CD14-positive monocyte (primary cell): Measurements from ENCODE around the gene PHACTR3. TPM values are rescaled to one million over a fixed set of nuclear protein-coding genes. Genes with fewer than 3 reads are reported as not detected.

ENCODE experiments used
- DNase-seq, 3 donors: peaks; one replicate each; pipeline ENCODE4 v3.0.0-alpha.2; 2011 to 2022
- H2AFZ ChIP-seq: 2 replicates; pipeline ENCODE4 v1.6.0; 2012; ENCODE audit warnings: mild to moderate bottlenecking, low read depth, low read length, inconsistent platforms; ENCODE audit not compliant: insufficient read depth, poor library complexity, severe bottlenecking
- H3K27ac ChIP-seq, 2 donors: 1 replicate in 1 of 2; 2 replicates in 1 of 2; pipeline ENCODE4 v1.5.1; 2012 to 2013; ENCODE audit warnings: low read length in 2 of 2, control low read depth in 1 of 2, inconsistent platforms in 1 of 2, low read depth in 1 of 2, mild to moderate bottlenecking in 1 of 2
- H3K27me3 ChIP-seq, 2 donors: one replicate each; pipeline versions ENCODE4 v1.6.0 to v1.6.1; 2011 to 2013; ENCODE audit warnings: low read length in 2 of 2; ENCODE audit not compliant: control insufficient read depth in 2 of 2, insufficient read depth in 2 of 2
- H3K36me3 ChIP-seq, 2 donors: replicated peaks in 1 of 2; 1 replicate in 1 of 2; 2 replicates in 1 of 2; pipeline versions ENCODE4 v1.5.1 to v1.6.1; 2012 to 2013; ENCODE audit warnings: low read length in 2 of 2, control low read depth in 1 of 2, inconsistent platforms in 1 of 2, mild to moderate bottlenecking in 1 of 2; ENCODE audit not compliant: insufficient read depth in 2 of 2, control insufficient read depth in 1 of 2
- H3K4me1 ChIP-seq, 2 donors: 1 replicate in 1 of 2; 2 replicates in 1 of 2; pipeline versions ENCODE4 v1.5.1 to v1.6.1; 2012 to 2013; ENCODE audit warnings: low read length in 2 of 2, control low read depth in 1 of 2, inconsistent platforms in 1 of 2, mild to moderate bottlenecking in 1 of 2, moderate library complexity in 1 of 2; ENCODE audit not compliant: insufficient read depth in 2 of 2, control insufficient read depth in 1 of 2
- H3K4me2 ChIP-seq: replicated peaks from 2 replicates; pipeline ENCODE3; 2012; ENCODE audit warnings: low read length, moderate library complexity, mild to moderate bottlenecking; ENCODE audit not compliant: poor library complexity, severe bottlenecking; ENCODE audit errors: extremely low read depth
- H3K4me3 ChIP-seq, 3 experiments: fragments of 200-600 bp in 1 of 3; sonication (generic) in 1 of 3; replicated peaks in 1 of 3; 1 replicate in 2 of 3; 2 replicates in 1 of 3; pipeline ENCODE4 v1.5.1; 2011 to 2013; ENCODE audit warnings: low read length in 3 of 3, mild to moderate bottlenecking in 3 of 3, control low read depth in 2 of 3, low read depth in 2 of 3, inconsistent platforms in 1 of 3, moderate library complexity in 1 of 3
- H3K79me2 ChIP-seq: 2 replicates; pipeline ENCODE4 v1.6.0; 2012; ENCODE audit warnings: mild to moderate bottlenecking, control low read depth, inconsistent platforms, low read length, moderate library complexity; ENCODE audit not compliant: insufficient read depth
- H3K9ac ChIP-seq: 2 replicates; pipeline ENCODE4 v1.6.0; 2017; ENCODE audit warnings: low read length, mild to moderate bottlenecking; ENCODE audit not compliant: insufficient read depth, poor library complexity, severe bottlenecking
- H3K9me3 ChIP-seq, 2 donors: replicated peaks in 1 of 2; 1 replicate in 1 of 2; 2 replicates in 1 of 2; pipeline versions ENCODE4 v1.5.1 to v1.6.1; 2012 to 2013; ENCODE audit warnings: low read length in 2 of 2, control low read depth in 1 of 2; ENCODE audit not compliant: control insufficient read depth in 1 of 2, insufficient read depth in 1 of 2
- H4K20me1 ChIP-seq: 2 replicates; pipeline ENCODE4 v1.6.0; 2012; ENCODE audit warnings: mild to moderate bottlenecking, low read length, control low read depth, moderate library complexity; ENCODE audit not compliant: insufficient read depth
- H3K27ac Mint-ChIP-seq, 7 donors: one replicate each; pipeline ENCODE4 v1.8.0; 2020; ENCODE audit warnings: mild to moderate bottlenecking in 7 of 7, mixed read lengths in 7 of 7, moderate library complexity in 6 of 7, inconsistent platforms in 2 of 7
- H3K27me3 Mint-ChIP-seq, 3 donors: one replicate each; pipeline ENCODE4 v1.8.0; 2021 to 2022; ENCODE audit warnings: low read depth in 3 of 3, mild to moderate bottlenecking in 3 of 3, mixed read lengths in 3 of 3, moderate library complexity in 3 of 3, inconsistent platforms in 1 of 3
- H3K36me3 Mint-ChIP-seq, 2 donors: one replicate each; pipeline ENCODE4 v1.8.0; 2020; ENCODE audit warnings: mixed read lengths in 2 of 2, inconsistent platforms in 1 of 2, mild to moderate bottlenecking in 1 of 2
- H3K4me1 Mint-ChIP-seq: one replicate; pipeline ENCODE4 v1.8.0; 2020; ENCODE audit warnings: mild to moderate bottlenecking, mixed read lengths
- H3K4me3 Mint-ChIP-seq, 2 donors: one replicate each; pipeline ENCODE4 v1.8.0; 2020; ENCODE audit warnings: mild to moderate bottlenecking in 2 of 2, mixed read lengths in 2 of 2, moderate library complexity in 1 of 2
- H3K9me3 Mint-ChIP-seq, 7 donors: one replicate each; pipeline ENCODE4 v1.8.0; 2020 to 2022; ENCODE audit warnings: mixed read lengths in 7 of 7, mild to moderate bottlenecking in 6 of 7, moderate library complexity in 6 of 7, inconsistent platforms in 2 of 7
- CTCF ChIP-seq: fragments of 200-600 bp; IDR thresholded peaks from one replicate; pipeline ENCODE4 v1.8.0; 2022; ENCODE audit warnings: antibody characterized with exemption, mild to moderate bottlenecking
- WGBS: methylation state at CpG from one replicate; pipeline ENCODE4 v1.1.5; 2013; ENCODE audit warnings: missing lambda C conversion rate; ENCODE audit not compliant: insufficient coverage; 5-methylcytosine and 5-hydroxymethylcytosine counted together
- intact Hi-C, 2 donors: fragments of 100-400 bp; cut with micrococcal nuclease; formaldehyde crosslinking; loops; one replicate each; pipeline versions ENCODE4 v1.15.0 to v1.15.1; 2023
- polyA plus RNA-seq, 3 donors: library from polyadenylated mRNA; depleted of rRNA in 1 of 3; unstranded in 2 of 3; stranded (reverse) in 1 of 3; fragments of 300-500 nt in 2 of 3; fragments of >200 nt in 1 of 3; fragmentation: Illumina TruSeq in 2 of 3; gene quantifications; 1 replicate in 2 of 3; 2 replicates in 1 of 3; pipeline ENCODE4 v1.2.3, GENCODE V29; 2012 to 2021

The PHACTR3 gene
- polyA plus RNA-seq, 3 donors, result 0.11 to 0.17 TPM; not detected in 1

GRCh38 chr20:59680852-59681251 is 76.5 kb downstream of the PHACTR3 start:
- H3K4me1 ChIP-seq, result no peaks in the 10 kb centered on the region
- Mint-ChIP-seq H3K4me3 (no peak overlapping the region), H3K27ac (no peak overlapping the region), H3K27me3 (peaks cover 14 to 43% (median 27%) of the 10 kb centered on the region in 3 donors), H3K36me3 (no peaks in the 10 kb centered on the region), H3K4me1 (no peaks in the 10 kb centered on the region), H3K9me3 (peaks cover 0 to 2% (median 0%) of the 10 kb centered on the region in 7 donors)
- H3K27me3 ChIP-seq, result peaks cover 5 to 27% of the 10 kb centered on the region in 2 donors
- no peak for TF ChIP-seq CTCF
- H3K9me3 ChIP-seq, result no peaks in the 10 kb centered on the region
- H3K27ac ChIP-seq, result no peak overlapping the region
- H3K4me2 ChIP-seq, result no peak overlapping the region
- WGBS, result 100% methylated on average over 1 of the region's 1 CpG
- H3K36me3 ChIP-seq, result no peaks in the 10 kb centered on the region
- H3K4me3 ChIP-seq, result no peak overlapping the region
- no peak overlapping the region for H2AFZ ChIP-seq
- intact Hi-C loops, result no loop called here
- H3K9ac ChIP-seq, result no peak overlapping the region
- no peaks in the 10 kb centered on the region for H4K20me1 ChIP-seq
- H3K79me2 ChIP-seq, result no peaks in the 10 kb centered on the region
- DNase-seq, result no peak

GRCh38 chr20:59682603-59683002 is 78.3 kb downstream of the PHACTR3 start:
- no peaks in the 10 kb centered on the region for H4K20me1 ChIP-seq
- H3K27ac ChIP-seq, result no peak overlapping the region
- H3K4me3 ChIP-seq, result no peak overlapping the region
- WGBS, result 80% methylated on average over 10 of the region's 10 CpGs
- Mint-ChIP-seq H3K4me1 (no peaks in the 10 kb centered on the region), H3K9me3 (peaks cover 0 to 2% (median 0%) of the 10 kb centered on the region in 7 donors), H3K27me3 (peaks cover 9 to 30% (median 21%) of the 10 kb centered on the region in 3 donors), H3K4me3 (no peak overlapping the region), H3K36me3 (no peaks in the 10 kb centered on the region), H3K27ac (peak overlapping the region in 1 of 7 donors; percentile 8)
- no peaks in the 10 kb centered on the region for H3K4me1 ChIP-seq
- no peaks in the 10 kb centered on the region for H3K9me3 ChIP-seq
- no peak overlapping the region for H3K9ac ChIP-seq
- no peak for TF ChIP-seq CTCF
- H3K27me3 ChIP-seq, result peaks cover 5 to 12% of the 10 kb centered on the region in 2 donors
- intact Hi-C loops, result no loop called here
- H3K4me2 ChIP-seq, result no peak overlapping the region
- H3K79me2 ChIP-seq, result no peaks in the 10 kb centered on the region
- H2AFZ ChIP-seq, result no peak overlapping the region
- no peaks in the 10 kb centered on the region for H3K36me3 ChIP-seq
- no peak for DNase-seq
